ENCODE results near the gene NOL7.

GRCh38 chr6:13572240-13572639, 42.9 kb upstream of the NOL7 start:
- TF ChIP-seq CTCF (IDR thresholded peaks at IDR 0.05; ENCODE audit: poor library complexity) (no peak), EZH2 (IDR thresholded peaks at IDR 0.05; ENCODE audit: borderline replicate concordance) (no peak)

Data from hepatocyte (in vitro differentiated cells).